Heart right ventricle (tissue), 16 donors: ENCODE data around the gene STK38. TPM values are rescaled to one million over a fixed set of nuclear protein-coding genes. Genes with fewer than 3 reads are reported as not detected.
A peak's percentile ranks its signal among the peaks of the same experiment; 100 is the strongest.
"Not testable (repeated sequence)": the region's sequence is repeated elsewhere in the genome, so short reads cannot be mapped to it uniquely, and the experiment has no call there.

Experiments
- ATAC-seq, 8 donors: fragments of 200-7000 bp; cut with Tn5 transposase; one replicate each; pipeline ENCODE4 v1.9.1; 2020; ENCODE audit warnings: mild to moderate bottlenecking in 8 of 8, moderate library complexity in 8 of 8, moderate number of reproducible peaks in 1 of 8
- DNase-seq, 2 donors: peaks; one replicate each; pipeline ENCODE4 v3.0.0-alpha.2; 2020
- H3K27ac ChIP-seq, 10 donors: fragments of 200-600 bp; sonication (generic) in 2 of 10; one replicate each; pipeline versions ENCODE4 v1.5.0 to v1.8.0; 2020 to 2022; ENCODE audit warnings: mild to moderate bottlenecking in 3 of 10
- H3K27me3 ChIP-seq, 7 donors: fragments of 200-600 bp; one replicate each; pipeline ENCODE4 v1.8.0; 2021 to 2022; ENCODE audit warnings: mild to moderate bottlenecking in 2 of 7
- H3K36me3 ChIP-seq, 9 donors: fragments of 200-600 bp; sonication (generic) in 1 of 9; one replicate each; pipeline versions ENCODE4 v1.5.0 to v1.8.0; 2020 to 2022; ENCODE audit warnings: mild to moderate bottlenecking in 2 of 9
- H3K4me1 ChIP-seq, 9 donors: fragments of 200-600 bp; sonication (generic) in 1 of 9; one replicate each; pipeline versions ENCODE4 v1.5.0 to v1.8.0; 2020 to 2022; ENCODE audit warnings: mild to moderate bottlenecking in 4 of 9
- H3K4me3 ChIP-seq, 10 donors: fragments of 200-600 bp; sonication (generic) in 2 of 10; one replicate each; pipeline versions ENCODE4 v1.5.0 to v1.8.0; 2020 to 2022; ENCODE audit warnings: mild to moderate bottlenecking in 7 of 10, moderate library complexity in 2 of 10
- H3K9me3 ChIP-seq, 11 donors: fragments of 200-600 bp in 10 of 11; sonication (generic) in 2 of 11; one replicate each; pipeline versions ENCODE4 v1.5.0 to v1.8.0; 2013 to 2022; ENCODE audit warnings: mild to moderate bottlenecking in 2 of 11, control low read depth in 1 of 11, moderate library complexity in 1 of 11
- CTCF ChIP-seq, 9 donors: fragments of 200-600 bp; sonication (generic) in 2 of 9; IDR thresholded peaks; one replicate each; pipeline versions ENCODE4 v1.5.0 to v1.8.0; 2021 to 2022; ENCODE audit warnings: antibody characterized with exemption in 9 of 9, mild to moderate bottlenecking in 5 of 9, moderate library complexity in 1 of 9
- WGBS, 2 donors: extraction: QIAGEN DNeasy Blood & Tissue Kit; methylation state at CpG; one replicate each; pipeline ENCODE4 v1.1.7; 2013; ENCODE audit warnings: inconsistent platforms in 1 of 2; 5-methylcytosine and 5-hydroxymethylcytosine counted together
- intact Hi-C, 10 donors: fragments of 100-400 bp; cut with DNase I; formaldehyde crosslinking; loops; one replicate each; pipeline versions ENCODE4 v1.11.1 to v1.14.2; 2022
- polyA plus RNA-seq, 2 donors: library from polyadenylated mRNA; stranded (reverse); fragments of 200-250 nt; gene quantifications; one replicate each; pipeline ENCODE4 v1.2.3, GENCODE V29; 2013
- total RNA-seq, 10 donors: library from RNA; stranded (reverse); fragmentation: NEBNext Ultra II Directional in 3 of 10; extraction: Animal tissue kit (Norgen Biotek cat#: 25700) in 3 of 10; gene quantifications; one replicate each; pipeline versions ENCODE4 v1.2.1 to v1.2.4, GENCODE V29; 2021 to 2023
- donor health status: Arrhythmogenic right ventricular cardiomyopathy.
- donor health status: ischemic (EF 13 %, LVEDD 7.1; RV severe dilation, severe dysfunction).
- donor health status: healthy with polysubstance abuse.
- donor health status: DM: no; HTN: yes; CAD: no.
- donor health status: DM: no; HTN: no; CAD: no.
- donor health status: ischemic (EF 25% LVEDD 6.9; RV normal size, moderate dysfunction).
- donor health status: ischemic (EF 25% LVEDD 5.7; RV mildly dilated, moderate dysfunction).
- donor health status: healthy.
- donor health status: DM: yes; HTN: yes; CAD: no.
- donor health status: Ischemic cardiomyopathy.
- donor health status: ischemic (EF 35%, LVEDD 5.7; RV mildly dilated, moderate dysfunction).
- donor health status: nonischemic (EF 11% LVEDD 7.7; RV severe dilation, severe dysfunction).
- donor health status: DM: yes; HTN: yes; CAD: no.
- donor health status: PGD.
- donor health status: ischemic (EF 29% LVEDD 5.4; RV normal size, mild dysfunction).
- donor health status: nonischemic (EF 23%, LVEDD 6.1; RV moderate dilation, normal function).

The STK38 gene
- total and polyA plus RNA-seq, 12 donors = 12.9 to 23.8 (median 21.5) TPM

DNA sequence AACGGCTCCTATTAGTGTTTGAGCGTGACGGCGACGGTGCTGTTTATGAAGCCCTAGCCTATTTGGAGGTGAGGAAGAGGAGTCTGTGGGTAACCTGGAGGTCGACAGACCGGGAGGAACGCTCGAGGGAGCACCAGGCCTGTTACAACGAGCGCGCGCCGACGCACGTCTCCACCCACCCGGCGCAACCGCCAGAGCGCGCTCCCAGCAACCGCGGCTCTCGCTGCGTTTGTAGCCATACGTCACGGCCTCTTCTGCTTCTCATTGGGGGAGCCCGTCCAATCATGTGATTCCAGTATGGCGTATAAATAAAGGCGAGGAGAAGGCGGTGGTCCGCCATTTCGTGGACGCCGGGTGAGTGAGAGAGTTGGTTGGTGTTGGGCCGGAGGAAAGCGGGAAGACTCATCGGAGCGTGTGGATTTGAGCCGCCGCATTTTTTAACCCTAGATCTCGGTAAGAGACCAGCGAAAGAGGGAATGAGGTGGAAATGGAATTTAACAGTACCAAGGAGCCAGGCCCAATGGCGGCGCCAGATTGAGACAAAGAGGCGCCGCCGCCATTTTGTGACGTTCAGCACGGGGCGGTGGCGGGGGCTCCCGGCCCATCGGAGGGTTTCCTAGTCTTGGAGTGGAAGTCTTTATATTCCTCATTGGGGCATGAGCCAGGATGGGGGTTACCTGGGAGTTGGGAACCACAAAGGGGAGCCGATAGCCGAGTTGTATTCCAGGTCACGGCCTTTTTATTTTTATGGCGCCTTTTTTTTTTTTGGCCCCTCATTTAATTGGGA, 46.9 kb upstream of the STK38 start, which contains the start of gene SRSF3:
SRSF3 (plus strand) TSS at position 334 of the 787 bp plus-strand sequence. CDS start 2,401 bp downstream, outside the sequence.
- Histone ChIP-seq H3K4me3 (peak within 1 kb of the TSS; percentile 48 to 89 (median 73)), H3K36me3 (peaks cover 0 to 28% (median 22%) of the 10 kb centered on the region in 9 donors), H3K27me3 (no peaks in the 10 kb centered on the region), H3K4me1 (peaks cover 13 to 44% (median 37%) of the 10 kb centered on the region in 9 donors), H3K27ac (peak within 1 kb of the TSS; percentile 89 to 99 (median 98)), H3K9me3 (no peaks in the 10 kb centered on the region)
- ATAC-seq (peak; percentile 97 to 98 (median 98)), DNase-seq (peak; percentile 96 to 97)
- peak; percentile 36 to 81 (median 62) for TF ChIP-seq CTCF (IDR thresholded peaks at IDR 0.05)
- intact Hi-C loops = loop anchor here in 9 of 10 donors (1.0 to 10.0 kb wide), 9 partner anchors 47 to 172 kb away; partner anchors contain the start of genes STK38 (in 8 of the 9), KCTD20 (in 3 of the 9) and PXT1 (in 3 of the 9)
- WGBS, 2 donors = 0% methylated on average over 58 of the region's 58 CpGs

DNA sequence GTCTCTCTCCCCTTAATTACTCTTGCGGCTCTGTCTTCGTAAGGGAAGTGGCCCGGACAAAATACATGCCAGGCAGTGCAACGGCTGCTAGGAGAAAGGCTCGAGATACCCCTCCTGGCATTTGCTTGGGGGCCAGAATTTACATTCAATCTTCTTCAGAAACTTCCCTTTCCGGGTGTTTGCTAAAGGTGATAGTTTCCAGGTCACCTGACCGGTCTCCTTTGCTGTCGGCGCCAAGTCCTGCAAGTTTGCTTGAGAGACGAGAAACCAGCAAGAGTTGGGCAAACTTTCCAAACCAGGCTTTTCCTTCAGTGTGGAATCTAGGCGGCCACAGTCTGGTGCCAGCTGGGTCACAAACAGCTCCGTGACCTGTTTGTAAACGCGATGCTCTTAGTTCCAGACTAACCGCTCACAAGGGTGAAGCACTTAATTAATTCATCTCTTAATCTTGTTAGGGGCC, 46.3 kb upstream of the STK38 start:
- H3K9me3 ChIP-seq = no peaks in the 10 kb centered on the region
- intact Hi-C loops = loop anchor here in 9 of 10 donors (1.0 to 10.0 kb wide), 9 partner anchors 46 to 171 kb away; partner anchors contain the start of genes STK38 (in 8 of the 9), KCTD20 (in 3 of the 9) and PXT1 (in 3 of the 9)
- peak overlapping the region; percentile 48 to 89 (median 73) for H3K4me3 ChIP-seq
- peaks cover 9 to 38% (median 30%) of the 10 kb centered on the region in 9 donors for H3K4me1 ChIP-seq
- DNase-seq = peak; percentile 22 to 50
- no peak for TF ChIP-seq CTCF (IDR thresholded peaks at IDR 0.05)
- no peaks in the 10 kb centered on the region for H3K27me3 ChIP-seq
- peak overlapping the region; percentile 89 to 99 (median 98) for H3K27ac ChIP-seq
- peaks cover 0 to 22% (median 16%) of the 10 kb centered on the region in 9 donors for H3K36me3 ChIP-seq
- WGBS, 2 donors = 2 to 7% methylated on average over 15 of the region's 15 CpGs
- peak; percentile 8 to 41 (median 19) for ATAC-seq

- H3K36me3 ChIP-seq = peaks cover 0 to 8% (median 5%) of the 10 kb centered on the region in 9 donors
- intact Hi-C loops = loop anchor here in 8 of 10 donors (5.0 to 10.0 kb wide), 6 partner anchors 45 to 170 kb away; partner anchors contain the start of genes STK38 (in 5 of the 8), KCTD20 (in 3 of the 8) and PXT1 (in 3 of the 8)
- H3K9me3 ChIP-seq = no peaks in the 10 kb centered on the region
- H3K27me3 ChIP-seq = no peaks in the 10 kb centered on the region
- ATAC-seq (no peak), DNase-seq (no peak)
- H3K27ac ChIP-seq = peak overlapping the region in 1 of 10 donors; percentile 98
- WGBS, 2 donors = 91 to 94% methylated on average over 12 of the region's 12 CpGs
- H3K4me1 ChIP-seq = peaks cover 0 to 24% (median 17%) of the 10 kb centered on the region in 9 donors
- TF ChIP-seq CTCF (IDR thresholded peaks at IDR 0.05) = no peak
- no peak overlapping the region for H3K4me3 ChIP-seq
Measured at GRCh38 chr6:36592221-36592655, 45.0 kb upstream of the STK38 start.

- TF ChIP-seq CTCF (IDR thresholded peaks at IDR 0.05) = no peak
- H3K36me3 ChIP-seq = no peaks in the 10 kb centered on the region
- ATAC-seq = no peak
- H3K4me1 ChIP-seq = peaks cover 0 to 17% (median 9%) of the 10 kb centered on the region in 9 donors
- H3K27ac ChIP-seq = no peak overlapping the region
- intact Hi-C loops = loop anchor here in 8 of 10 donors (5.0 to 10.0 kb wide), 6 partner anchors 43 to 168 kb away; partner anchors contain the start of genes STK38 (in 5 of the 8), KCTD20 (in 3 of the 8) and PXT1 (in 3 of the 8)
- 78 to 100% methylated on average over 1 of the region's 1 CpG for WGBS, 2 donors
- no peaks in the 10 kb centered on the region for H3K9me3 ChIP-seq
- H3K27me3 ChIP-seq = no peaks in the 10 kb centered on the region
- DNase-seq = no peak
- H3K4me3 ChIP-seq = no peak overlapping the region
Measured at GRCh38 chr6:36590237-36590636, 43.0 kb upstream of the STK38 start.

GRCh38 chr6:36589025-36589400, 41.7 kb upstream of the STK38 start:
- H3K4me3 ChIP-seq, intact Hi-C loops, H3K27ac ChIP-seq, H3K36me3 ChIP-seq, ATAC-seq, H3K27me3 ChIP-seq, H3K9me3 ChIP-seq, DNase-seq: not testable (repeated sequence)
- peaks cover 0 to 16% (median 9%) of the 10 kb centered on the region in 9 donors for H3K4me1 ChIP-seq
- WGBS, 2 donors = 96 to 97% methylated on average over 9 of the region's 9 CpGs
